Neuronal stem cell (in vitro differentiated cells): Measurements from ENCODE around the gene KLF7.

ENCODE experiments used
- DNase-seq: peaks from one replicate; pipeline ENCODE4 v3.0.0-alpha.2; 2013; ENCODE audit warnings: low spot score
- H2AFZ ChIP-seq: one replicate; pipeline ENCODE4 v1.6.1; 2013; ENCODE audit warnings: mild to moderate bottlenecking, low read length, inconsistent platforms
- H2AK5ac ChIP-seq: 2 replicates; pipeline ENCODE4 v1.6.1; 2013; ENCODE audit warnings: low read depth, mild to moderate bottlenecking, inconsistent platforms, low read length, moderate library complexity, mixed read lengths
- H2BK120ac ChIP-seq: 2 replicates; pipeline ENCODE4 v1.6.1; 2013; ENCODE audit warnings: low read depth, mild to moderate bottlenecking, inconsistent platforms, low read length, moderate library complexity, mixed read lengths
- H2BK12ac ChIP-seq: one replicate; pipeline ENCODE4 v1.6.1; 2013; ENCODE audit warnings: low read length, inconsistent platforms
- H2BK15ac ChIP-seq: 2 replicates; pipeline ENCODE4 v1.6.1; 2013; ENCODE audit warnings: mild to moderate bottlenecking, low read length, inconsistent platforms, mixed read lengths
- H2BK5ac ChIP-seq: one replicate; pipeline ENCODE4 v1.6.1; 2013; ENCODE audit warnings: inconsistent platforms, mild to moderate bottlenecking, low read length, moderate library complexity
- H3K14ac ChIP-seq: one replicate; pipeline ENCODE4 v1.6.1; 2013; ENCODE audit warnings: low read length, inconsistent platforms
- H3K18ac ChIP-seq: 2 replicates; pipeline ENCODE4 v1.6.1; 2013; ENCODE audit warnings: low read length, inconsistent platforms
- H3K23ac ChIP-seq: 2 replicates; pipeline ENCODE4 v1.6.1; 2013; ENCODE audit warnings: low read depth, mild to moderate bottlenecking, mixed read lengths, low read length, inconsistent platforms; ENCODE audit not compliant: poor library complexity
- H3K27ac ChIP-seq: replicated peaks from 3 replicates; pipeline ENCODE4 v1.5.1; 2013; ENCODE audit warnings: low read length, inconsistent platforms
- H3K27me3 ChIP-seq, 3 experiments: 2 replicates each; pipeline ENCODE4 v1.6.1; 2013; ENCODE audit warnings: low read length in 3 of 3, mild to moderate bottlenecking in 2 of 3, inconsistent platforms in 1 of 3, low read depth in 1 of 3, mixed read lengths in 1 of 3, moderate library complexity in 1 of 3; ENCODE audit not compliant: control insufficient read depth in 3 of 3, insufficient read depth in 3 of 3
- H3K36me3 ChIP-seq, 2 donors: replicated peaks in 1 of 2; 2 replicates each; pipeline ENCODE4 v1.6.1; 2013; ENCODE audit warnings: low read length in 2 of 2; ENCODE audit not compliant: control insufficient read depth in 2 of 2, insufficient read depth in 2 of 2
- H3K4ac ChIP-seq: 2 replicates; pipeline ENCODE4 v1.6.1; 2013; ENCODE audit warnings: inconsistent platforms, mild to moderate bottlenecking, low read length, moderate library complexity
- H3K4me1 ChIP-seq, 2 donors: 1 replicate in 1 of 2; 2 replicates in 1 of 2; pipeline ENCODE4 v1.6.1; 2013; ENCODE audit warnings: low read length in 2 of 2, low read depth in 1 of 2; ENCODE audit not compliant: control insufficient read depth in 2 of 2, insufficient read depth in 1 of 2
- H3K4me2 ChIP-seq: one replicate; pipeline ENCODE4 v1.6.1; 2013; ENCODE audit warnings: mild to moderate bottlenecking, low read length, inconsistent platforms; ENCODE audit not compliant: insufficient read depth, poor library complexity, severe bottlenecking
- H3K4me3 ChIP-seq, 2 donors: 2 replicates each; pipeline ENCODE4 v1.5.1; 2013; ENCODE audit warnings: low read length in 2 of 2, mild to moderate bottlenecking in 2 of 2, inconsistent platforms in 1 of 2, moderate library complexity in 1 of 2
- H3K79me1 ChIP-seq: one replicate; pipeline ENCODE4 v1.6.1; 2013; ENCODE audit warnings: low read depth, mild to moderate bottlenecking, inconsistent platforms, low read length, moderate library complexity
- H3K9ac ChIP-seq: one replicate; pipeline ENCODE4 v1.6.1; 2013; ENCODE audit warnings: mild to moderate bottlenecking, low read depth, low read length, inconsistent platforms; ENCODE audit not compliant: poor library complexity
- H3K9me3 ChIP-seq, 2 donors: replicated peaks in 1 of 2; 2 replicates each; pipeline versions ENCODE3 to v1.6.1; 2013; ENCODE audit warnings: low read length in 2 of 2, mild to moderate bottlenecking in 2 of 2, inconsistent platforms in 1 of 2, low read depth in 1 of 2, mixed read lengths in 1 of 2, moderate library complexity in 1 of 2; ENCODE audit not compliant: control insufficient read depth in 2 of 2, insufficient read depth in 1 of 2
- H4K8ac ChIP-seq: one replicate; pipeline ENCODE4 v1.6.1; 2013; ENCODE audit warnings: low read depth, mild to moderate bottlenecking, inconsistent platforms, low read length, moderate library complexity
- H4K91ac ChIP-seq: one replicate; pipeline ENCODE4 v1.6.1; 2013; ENCODE audit warnings: low read length, low read depth, mild to moderate bottlenecking, inconsistent platforms; ENCODE audit not compliant: poor library complexity
- WGBS, 2 donors: extraction: QIAGEN DNeasy Blood & Tissue Kit; methylation state at CpG; one replicate each; pipeline ENCODE4 v1.1.7; 2013; ENCODE audit warnings: missing lambda C conversion rate in 2 of 2, mixed read lengths in 1 of 2; ENCODE audit not compliant: insufficient read length in 2 of 2, insufficient replicate concordance in 1 of 2; ENCODE audit errors: extremely low coverage in 2 of 2; 5-methylcytosine and 5-hydroxymethylcytosine counted together

KLF7 gene

GRCh38 chr2:207088839-207089238, 76.9 kb downstream of the KLF7 start:
- H3K23ac ChIP-seq, result no peak overlapping the region
- no peak overlapping the region for H3K4me2 ChIP-seq
- no peak overlapping the region for H2BK120ac ChIP-seq
- peaks cover 4 to 8% of the 10 kb centered on the region in 2 donors for H3K4me1 ChIP-seq
- no peak for DNase-seq
- no peak overlapping the region for H3K18ac ChIP-seq
- H2BK12ac ChIP-seq, result no peak overlapping the region
- no peak overlapping the region for H3K9ac ChIP-seq
- peaks cover 0 to 8% of the 10 kb centered on the region in 2 donors for H3K9me3 ChIP-seq
- H3K27ac ChIP-seq, result no peak overlapping the region
- H2BK15ac ChIP-seq, result no peak overlapping the region
- H3K36me3 ChIP-seq, result peaks cover 3 to 78% of the 10 kb centered on the region in 2 donors
- no peaks in the 10 kb centered on the region for H3K79me1 ChIP-seq
- no peak overlapping the region for H4K91ac ChIP-seq
- no peak overlapping the region for H2BK5ac ChIP-seq
- H3K4ac ChIP-seq, result no peak overlapping the region
- no peak overlapping the region for H3K4me3 ChIP-seq
- no peak overlapping the region for H2AK5ac ChIP-seq
- H3K27me3 ChIP-seq, result no peaks in the 10 kb centered on the region
- H4K8ac ChIP-seq, result no peak overlapping the region
- H3K14ac ChIP-seq, result no peak overlapping the region
- H2AFZ ChIP-seq, result no peak overlapping the region
- WGBS, 2 donors, result no CpG with 5 or more reads among the region's 3 CpGs

- Histone ChIP-seq H2BK5ac (no peak overlapping the region), H2AK5ac (no peak overlapping the region), H2BK12ac (no peak overlapping the region), H3K9me3 (peaks cover 0 to 4% of the 10 kb centered on the region in 2 donors), H3K18ac (peak overlapping the region; percentile 20), H3K4ac (no peak overlapping the region), H3K4me3 (no peak overlapping the region), H2BK15ac (no peak overlapping the region), H2AFZ (no peak overlapping the region), H3K4me2 (no peak overlapping the region), H3K9ac (peak overlapping the region; percentile 40), H3K79me1 (no peaks in the 10 kb centered on the region), H3K27ac (no peak overlapping the region), H3K27me3 (no peaks in the 10 kb centered on the region), H4K91ac (no peak overlapping the region), H4K8ac (no peak overlapping the region), H2BK120ac (no peak overlapping the region), H3K36me3 (peaks cover 3 to 79% of the 10 kb centered on the region in 2 donors), H3K4me1 (peaks cover 4 to 8% of the 10 kb centered on the region in 2 donors), H3K14ac (no peak overlapping the region), H3K23ac (no peak overlapping the region)
- no peak for DNase-seq
- WGBS, 2 donors, result no CpG with 5 or more reads among the region's 7 CpGs
Measured at GRCh38 chr2:207088276-207088675, 77.5 kb downstream of the KLF7 start.

DNA sequence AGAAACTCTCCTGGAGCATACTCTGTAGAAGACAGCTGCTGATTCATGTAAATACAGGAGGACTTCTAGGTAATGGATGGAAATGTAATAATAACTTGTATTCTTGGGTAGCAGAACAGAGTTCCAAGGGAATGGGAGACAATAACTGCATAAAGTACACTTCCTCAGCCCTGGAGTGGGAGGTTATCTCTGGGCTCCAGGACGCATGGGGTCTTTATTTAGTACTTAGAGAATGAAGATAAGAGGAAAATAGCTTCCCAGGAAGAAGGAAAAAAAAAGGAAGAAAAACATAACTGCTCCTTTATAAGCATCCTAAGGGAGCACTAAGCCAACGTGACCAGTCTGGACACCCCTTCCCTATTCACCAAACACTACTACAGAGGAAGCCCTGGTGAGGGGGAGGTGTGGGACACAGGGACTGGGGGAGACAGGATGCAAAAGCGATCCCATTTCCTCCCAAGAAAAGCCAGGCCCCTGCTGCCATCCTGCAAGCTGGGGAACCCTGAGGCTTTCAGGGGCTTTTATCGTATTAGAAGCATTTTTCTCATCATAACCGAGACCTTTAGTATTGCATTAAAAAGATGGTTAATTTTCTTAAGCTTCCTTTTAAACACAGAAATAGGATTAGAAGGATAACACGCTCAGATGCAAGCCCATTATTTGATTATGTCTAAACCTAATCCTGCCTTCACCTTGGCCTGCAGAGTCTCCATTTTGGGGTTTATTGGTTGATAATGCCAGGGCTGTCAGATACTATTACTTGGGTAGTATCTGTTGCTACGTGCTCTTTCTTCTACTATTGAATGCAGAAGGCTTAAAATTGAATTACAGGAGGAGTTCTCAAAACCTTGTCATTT, 78.5 kb downstream of the KLF7 start:
- Histone ChIP-seq H2BK120ac (no peak overlapping the region), H3K4me1 (peaks cover 0 to 4% of the 10 kb centered on the region in 2 donors), H3K9ac (no peak overlapping the region), H2BK12ac (no peak overlapping the region), H3K9me3 (peaks cover 0 to 2% of the 10 kb centered on the region in 2 donors), H3K36me3 (peaks cover 3 to 86% of the 10 kb centered on the region in 2 donors), H3K4ac (no peak overlapping the region), H2BK5ac (no peak overlapping the region), H4K8ac (no peak overlapping the region), H3K18ac (no peak overlapping the region), H3K27me3 (no peaks in the 10 kb centered on the region), H3K27ac (no peak overlapping the region), H3K14ac (no peak overlapping the region), H2BK15ac (no peak overlapping the region), H3K23ac (no peak overlapping the region), H3K4me2 (no peak overlapping the region), H2AFZ (no peak overlapping the region), H3K4me3 (no peak overlapping the region), H2AK5ac (no peak overlapping the region), H3K79me1 (no peaks in the 10 kb centered on the region), H4K91ac (no peak overlapping the region)
- WGBS, 2 donors, result no CpG with 5 or more reads among the region's 7 CpGs
- DNase-seq, result no peak

DNA sequence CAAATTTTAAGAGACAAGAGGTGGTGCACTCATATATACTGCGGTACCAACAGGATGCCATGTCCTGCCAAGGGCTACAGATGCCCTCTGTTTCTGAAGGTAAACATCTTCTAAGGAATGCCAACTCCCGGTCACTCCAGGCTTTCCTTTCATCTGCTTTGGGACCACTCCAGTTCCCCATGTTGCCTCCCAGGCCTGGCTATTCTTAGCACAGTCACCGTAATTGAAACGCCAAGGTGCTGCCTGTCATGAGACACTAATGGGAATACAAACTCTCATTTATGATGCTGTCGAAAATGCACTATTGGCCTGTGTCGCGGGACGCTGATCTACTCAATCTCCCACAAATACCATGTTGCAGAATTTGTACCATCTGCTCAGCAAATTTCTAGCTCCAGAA, 79.6 kb downstream of the KLF7 start:
- no peak overlapping the region for H4K91ac ChIP-seq

More for the DNA sequence above, 79.6 kb downstream of the KLF7 start:
- H3K9ac ChIP-seq, result no peak overlapping the region
- H3K27ac ChIP-seq, result no peak overlapping the region
- H2BK5ac ChIP-seq, result no peak overlapping the region
- peaks cover 0 to 4% of the 10 kb centered on the region in 2 donors for H3K4me1 ChIP-seq
- no peak overlapping the region for H3K14ac ChIP-seq
- H3K79me1 ChIP-seq, result no peaks in the 10 kb centered on the region
- H3K4ac ChIP-seq, result no peak overlapping the region
- no CpG with 5 or more reads among the region's 8 CpGs for WGBS, 2 donors
- no peaks in the 10 kb centered on the region for H3K9me3 ChIP-seq
- no peak overlapping the region for H2BK15ac ChIP-seq
- H3K4me3 ChIP-seq, result no peak overlapping the region
- no peak overlapping the region for H4K8ac ChIP-seq
- H2BK120ac ChIP-seq, result no peak overlapping the region
- H3K18ac ChIP-seq, result no peak overlapping the region
- H2AFZ ChIP-seq, result no peak overlapping the region
- no peak overlapping the region for H3K23ac ChIP-seq
- no peaks in the 10 kb centered on the region for H3K27me3 ChIP-seq
- no peak for DNase-seq
- H2AK5ac ChIP-seq, result no peak overlapping the region
- no peak overlapping the region for H3K4me2 ChIP-seq
- peaks cover 3 to 87% of the 10 kb centered on the region in 2 donors for H3K36me3 ChIP-seq
- H2BK12ac ChIP-seq, result no peak overlapping the region
